Amniotic epithelial cell (primary cell): ENCODE data around the gene DLG1.
A peak's percentile ranks its signal among the peaks of the same experiment; 100 is the strongest.

Experiments
- DNase-seq: peaks from one replicate; pipeline ENCODE4 v3.0.0-alpha.2; 2010; ENCODE audit warnings: low read depth

DLG1 gene

DNA sequence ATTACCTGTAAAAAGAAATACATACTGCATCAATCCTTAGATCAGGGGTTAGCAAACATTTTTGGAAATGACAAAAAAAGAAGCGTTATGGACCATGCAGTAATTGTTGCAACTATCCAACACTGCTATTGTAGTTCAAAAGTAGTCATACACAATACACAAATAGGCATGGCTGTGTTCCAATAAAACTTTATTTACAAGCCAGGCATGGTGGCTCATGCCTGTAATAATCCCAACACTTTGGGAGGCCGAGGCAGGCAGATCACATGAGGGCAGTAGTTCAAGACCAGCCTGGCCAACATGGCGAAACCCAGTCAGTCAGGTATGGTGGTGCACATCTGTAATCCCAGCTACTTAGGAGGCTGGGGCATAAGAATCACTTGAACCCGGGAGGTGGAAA, 124.8 kb downstream of the DLG1 start:
- no peak for DNase-seq

DNA sequence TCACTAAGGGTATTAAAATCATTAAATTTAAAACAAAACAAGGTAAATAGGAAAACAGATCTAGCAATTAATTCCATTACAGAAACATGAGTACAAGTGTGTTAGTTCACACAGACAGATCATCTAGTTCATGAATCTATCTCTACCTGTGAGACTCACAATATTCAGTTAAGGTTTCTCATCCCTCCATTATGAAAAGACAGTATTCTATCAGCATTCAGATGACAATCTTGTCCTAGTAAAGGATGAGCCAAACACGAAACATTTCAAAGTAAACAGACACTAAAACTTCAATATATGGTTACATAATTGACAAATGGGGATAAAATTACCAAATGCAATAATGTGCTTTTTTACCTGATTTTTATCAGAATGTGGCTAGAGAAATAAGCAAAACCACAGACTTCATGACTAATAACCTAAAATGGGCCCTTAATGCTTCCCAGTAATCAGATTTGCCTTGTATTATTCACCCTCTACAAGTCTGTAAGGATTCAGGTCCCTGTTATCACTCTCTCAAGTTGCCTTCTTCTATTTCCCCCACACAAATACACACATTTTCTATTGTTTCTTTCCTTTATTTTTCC, 126.8 kb downstream of the DLG1 start:
- DNase-seq: peak; percentile 74

DNA sequence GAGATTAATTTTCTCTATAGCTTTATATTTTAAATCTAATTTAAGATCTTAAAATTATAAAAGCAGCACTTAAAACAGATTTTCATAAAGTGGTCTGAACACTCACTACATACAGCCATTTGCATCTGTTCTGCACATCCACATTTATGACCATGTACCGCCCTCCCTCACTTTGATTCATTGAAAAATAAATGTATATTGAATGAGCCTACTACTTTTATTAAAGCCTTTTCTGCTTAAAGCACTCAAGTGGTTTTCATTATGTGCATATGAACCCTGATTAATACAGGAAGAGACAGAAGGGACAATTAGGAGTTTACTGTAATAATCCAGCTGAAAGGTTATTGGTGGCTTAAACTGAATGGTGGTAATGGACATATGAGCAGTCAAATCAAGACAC, 129.4 kb downstream of the DLG1 start:
- no peak for DNase-seq

DNA sequence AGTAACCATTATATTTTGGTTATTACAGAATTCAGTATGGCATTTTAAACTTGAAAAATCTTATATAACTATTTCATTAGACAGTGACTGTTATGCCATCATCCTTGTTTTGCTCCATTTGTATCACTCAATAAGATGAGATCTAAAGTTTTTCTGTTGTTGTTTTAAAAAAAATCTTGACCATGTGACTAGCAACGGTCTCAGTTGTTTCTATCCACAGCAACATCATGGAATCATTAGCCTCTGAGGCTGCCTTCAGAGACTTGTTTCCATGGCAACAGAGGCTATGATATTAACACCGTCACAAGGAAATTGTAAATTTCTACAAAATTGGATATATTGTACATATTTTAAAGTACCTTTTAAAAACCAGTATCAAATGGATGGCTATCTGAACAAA, 129.8 kb downstream of the DLG1 start:
- peak; percentile 33 for DNase-seq

DNA sequence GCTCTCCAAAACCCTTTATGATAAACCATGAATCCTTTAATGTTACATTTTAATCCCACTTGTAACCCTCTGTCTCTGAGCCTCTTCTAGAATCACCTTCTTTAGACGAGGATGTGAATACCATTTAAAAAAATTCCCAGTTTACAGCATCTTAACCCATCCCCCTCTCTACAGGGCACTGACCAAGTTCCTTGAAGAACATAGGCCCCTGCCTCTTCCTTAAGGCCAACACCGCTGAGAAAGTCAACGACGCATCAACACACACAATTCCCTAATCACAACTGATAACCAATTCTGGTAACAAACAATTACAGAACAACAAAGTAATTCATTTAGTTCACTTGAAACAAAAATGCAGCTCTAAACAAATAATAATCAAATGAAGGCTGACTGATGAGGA, 130.3 kb downstream of the DLG1 start:
- no peak for DNase-seq

DNA sequence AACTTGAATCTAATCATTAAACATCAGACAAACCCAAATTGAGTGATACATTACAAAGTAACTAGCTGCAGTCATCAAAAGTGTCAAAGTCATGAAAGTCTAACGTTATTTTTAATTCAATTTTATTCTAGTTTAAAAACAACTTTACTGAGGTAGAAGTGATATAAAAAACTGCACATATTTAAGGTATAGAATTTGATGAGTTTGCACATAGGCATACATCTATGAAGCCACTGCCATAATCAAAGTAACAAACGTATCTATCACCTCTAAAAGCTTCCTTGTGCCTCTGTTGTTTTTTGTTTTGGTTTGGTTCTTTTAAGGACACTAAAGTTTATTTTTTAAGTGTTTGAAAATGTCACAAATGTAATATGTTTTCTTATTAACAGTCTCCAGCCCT, 130.9 kb downstream of the DLG1 start:
- DNase-seq: no peak

DNA sequence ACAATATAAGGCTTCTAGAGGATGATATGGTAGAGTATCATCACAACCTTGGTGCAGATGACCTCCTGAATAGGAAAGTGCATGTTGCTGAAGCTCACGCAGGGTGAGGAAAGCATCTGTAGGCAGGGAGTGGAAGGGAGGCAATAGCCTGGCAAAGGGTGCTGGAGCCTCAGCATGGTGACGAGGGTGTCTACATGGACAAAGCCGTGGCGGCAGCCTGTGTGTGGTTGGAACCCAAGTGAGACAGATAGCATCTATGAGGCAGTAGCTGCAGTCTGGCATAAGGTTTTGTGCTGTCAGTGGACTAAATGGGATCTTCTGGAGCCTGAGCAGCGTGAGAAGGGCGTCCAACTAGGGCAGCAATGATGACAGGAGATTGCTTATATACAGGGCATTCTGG, 132.5 kb downstream of the DLG1 start:
- DNase-seq: no peak

DNA sequence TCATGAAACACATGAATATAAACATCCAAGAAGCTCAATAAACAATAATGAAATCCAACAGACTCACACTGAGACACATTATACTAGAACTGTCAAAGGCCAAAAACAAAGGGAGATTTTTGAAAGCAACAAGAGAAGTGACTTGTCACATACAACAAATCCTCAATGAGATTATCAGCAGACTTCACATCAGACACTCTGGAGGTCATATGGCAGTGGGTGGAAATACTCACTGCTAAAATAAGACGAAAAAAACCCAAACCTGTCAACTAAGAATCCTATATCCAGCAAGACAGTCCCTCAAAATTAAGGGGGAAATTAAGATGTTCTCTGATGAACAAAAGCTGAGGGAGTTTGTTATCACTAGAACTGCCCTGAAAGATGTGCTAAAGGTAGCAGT, 143.4 kb downstream of the DLG1 start:
- DNase-seq: no peak

DNA sequence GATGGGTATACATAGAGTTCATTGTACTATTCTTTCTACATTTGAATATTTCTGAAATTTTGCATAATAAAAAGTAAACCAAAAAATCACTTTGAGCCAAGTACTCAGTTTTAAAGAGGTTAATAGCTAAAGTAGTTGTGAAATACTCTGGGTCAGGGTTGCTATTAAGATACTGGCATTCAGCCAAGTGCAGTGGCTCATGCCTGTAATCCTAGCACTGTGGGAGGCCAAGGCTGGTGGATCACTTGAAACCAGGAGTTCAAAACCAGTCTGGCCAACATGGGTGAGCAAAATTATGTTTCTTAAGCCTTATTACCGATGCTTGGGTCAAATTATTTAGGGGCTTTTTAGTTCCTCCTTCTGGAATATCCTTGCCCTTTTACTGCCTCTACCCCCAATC, 146.8 kb downstream of the DLG1 start:
- peak; percentile 88 for DNase-seq

DNA sequence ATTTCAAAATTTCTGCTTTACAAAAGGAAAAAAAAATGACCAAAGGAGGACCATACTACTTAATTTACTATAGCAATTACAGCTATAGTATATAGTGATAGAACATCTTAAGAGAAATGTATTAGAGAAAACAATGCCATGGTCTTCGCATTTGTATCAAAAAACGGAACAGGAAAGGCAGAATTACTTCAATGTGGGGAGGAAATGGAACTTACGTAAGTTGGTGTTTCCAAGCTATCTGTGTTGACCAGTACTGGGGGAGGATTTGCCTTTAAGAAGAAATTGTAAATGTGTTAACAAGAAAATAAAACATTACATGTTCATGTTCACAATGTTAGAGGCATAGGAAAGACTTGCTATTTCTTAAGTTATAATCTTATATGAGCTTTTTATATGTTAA, 148.9 kb downstream of the DLG1 start:
- DNase-seq: no peak

DNA sequence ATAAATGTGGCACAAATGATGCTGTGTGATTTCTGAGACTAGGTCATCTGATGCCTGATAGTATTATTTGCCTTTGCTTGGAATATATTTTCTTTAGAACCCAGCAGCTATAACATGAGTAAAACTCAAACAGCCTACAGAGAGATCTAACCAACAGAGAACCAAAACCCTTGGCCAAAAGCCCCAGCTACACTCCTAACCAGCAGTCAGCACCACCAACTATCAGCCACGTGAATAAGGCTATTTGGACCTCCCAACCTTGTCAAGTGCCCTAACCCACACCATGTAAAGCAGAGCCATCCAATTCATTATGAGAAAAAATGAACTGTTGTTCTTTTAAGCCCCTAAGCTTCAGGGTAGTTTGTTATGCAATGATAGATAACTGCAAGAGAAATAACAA, 154.2 kb downstream of the DLG1 start:
- DNase-seq: peak; percentile 25

DNA sequence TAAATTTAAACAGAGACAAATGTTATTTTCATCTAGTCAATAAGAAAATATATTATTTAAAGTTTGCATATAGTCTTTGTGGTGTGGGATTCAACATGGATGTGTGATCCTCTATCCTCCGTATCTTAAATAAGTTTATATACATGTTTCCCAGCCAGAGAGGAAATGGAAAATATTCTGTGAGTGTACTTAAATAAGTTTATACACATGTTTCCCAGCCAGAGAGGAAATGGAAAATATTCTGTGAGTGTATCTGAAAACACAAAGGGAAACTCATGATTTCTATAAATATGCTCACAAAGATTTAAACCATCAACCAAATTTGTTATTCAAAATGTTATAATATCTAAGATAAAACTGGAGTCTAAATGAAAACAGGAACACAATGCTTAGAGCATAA, 158.8 kb downstream of the DLG1 start:
- no peak for DNase-seq

DNA sequence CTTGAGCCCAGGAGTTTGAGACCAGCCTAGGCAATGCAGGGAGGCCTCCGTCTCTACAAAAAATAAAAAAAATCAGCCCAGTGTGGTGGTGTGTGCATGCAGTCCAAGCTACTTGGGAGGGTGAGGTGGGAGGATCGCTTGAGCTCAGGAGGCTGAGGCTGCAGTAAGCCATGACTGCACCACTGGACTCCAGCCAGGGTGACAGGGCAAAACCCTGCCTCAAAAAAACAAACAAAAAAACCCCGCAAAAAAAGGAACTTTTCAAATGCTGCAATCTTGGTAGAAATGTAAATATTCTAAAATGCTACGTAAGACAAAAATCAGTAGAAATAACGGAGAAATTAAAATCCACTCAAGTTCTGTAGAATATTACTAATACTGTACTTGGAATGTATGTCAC, 160.7 kb downstream of the DLG1 start:
- no peak for DNase-seq

DNA sequence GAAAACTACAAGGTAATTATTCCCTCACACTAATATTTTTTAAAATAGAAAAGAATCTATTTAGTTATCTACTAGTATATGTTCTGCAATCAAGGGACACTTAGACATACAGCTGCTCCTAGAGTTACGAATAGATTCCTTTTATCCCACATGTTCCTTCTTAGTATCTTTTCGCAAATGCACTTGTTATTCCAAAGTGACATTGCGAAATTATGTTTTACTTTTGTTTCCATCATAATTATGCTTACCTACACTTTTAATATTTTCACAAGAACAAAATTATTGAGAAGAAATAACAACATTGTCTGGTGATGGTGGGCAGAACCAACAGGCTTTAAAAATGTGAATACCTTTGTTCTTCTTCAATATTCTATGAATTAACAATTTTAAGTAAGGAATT, 161.7 kb downstream of the DLG1 start:
- DNase-seq: no peak

DNA sequence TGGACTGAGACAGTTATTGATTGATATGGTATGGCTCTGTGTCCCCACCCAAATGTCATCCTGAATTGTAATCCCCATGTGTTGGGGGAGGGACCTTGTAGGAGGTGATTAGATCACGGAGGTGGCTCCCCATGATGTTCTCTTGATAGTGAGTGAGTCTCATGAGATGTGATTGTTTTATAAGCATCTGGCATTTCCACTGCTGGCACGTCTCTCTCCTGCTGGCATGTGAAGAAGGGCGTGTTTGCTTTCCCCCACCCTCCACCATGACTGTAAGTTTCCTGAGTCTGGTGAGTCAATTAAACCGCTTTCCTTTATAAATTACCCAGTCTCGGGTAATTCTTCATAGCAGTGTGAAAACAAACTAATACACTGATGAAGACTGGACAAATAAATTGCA, 163.2 kb downstream of the DLG1 start:
- no peak for DNase-seq

DNA sequence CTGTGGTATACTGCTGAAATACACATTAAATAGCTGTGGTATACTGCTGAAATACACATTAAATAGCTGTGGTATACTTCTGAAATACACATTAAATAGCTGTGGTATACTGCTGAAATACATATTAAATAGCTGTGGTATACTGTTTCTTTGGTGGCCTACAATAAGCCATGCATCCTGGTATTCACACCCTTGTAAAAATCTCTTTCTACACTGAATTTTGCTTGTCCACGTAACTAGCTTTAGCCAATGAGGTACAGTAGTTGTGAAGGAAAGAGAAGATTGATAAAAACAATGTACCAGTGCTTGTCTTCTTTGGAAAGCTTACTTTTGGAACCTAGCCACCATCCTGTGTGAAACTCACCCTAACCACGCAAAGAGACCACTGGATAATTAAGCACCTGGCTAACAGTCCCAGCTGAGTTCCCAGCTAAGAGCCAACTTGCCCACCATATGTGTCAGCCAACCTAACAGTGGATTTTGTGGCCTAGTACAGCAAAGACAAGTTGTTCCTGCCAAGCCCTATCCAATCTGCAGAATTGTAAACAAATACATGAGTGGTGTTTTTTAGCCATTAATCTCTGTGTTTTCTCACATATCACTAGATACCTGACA, 165.4 kb downstream of the DLG1 start:
- DNase-seq: peak; percentile 70

DNA sequence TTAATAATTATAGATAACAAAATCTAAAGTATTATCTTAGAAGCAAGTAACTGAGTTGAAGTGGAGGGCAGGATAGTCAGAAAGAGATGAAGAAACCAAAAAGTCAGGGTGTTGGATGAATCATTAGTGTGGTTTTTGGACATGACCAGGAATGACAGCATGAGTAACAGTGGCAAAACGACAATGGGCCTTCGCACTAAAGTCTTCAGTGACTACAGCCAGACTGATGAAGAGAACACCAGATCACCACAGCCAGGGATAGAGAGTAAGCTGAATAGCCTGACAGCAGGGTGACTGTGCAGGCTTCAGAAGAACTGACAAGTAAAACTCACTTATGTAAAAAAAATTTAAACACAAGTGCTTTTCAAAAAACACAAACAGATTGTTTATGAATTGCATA, 172.8 kb downstream of the DLG1 start:
- peak; percentile 67 for DNase-seq

DNA sequence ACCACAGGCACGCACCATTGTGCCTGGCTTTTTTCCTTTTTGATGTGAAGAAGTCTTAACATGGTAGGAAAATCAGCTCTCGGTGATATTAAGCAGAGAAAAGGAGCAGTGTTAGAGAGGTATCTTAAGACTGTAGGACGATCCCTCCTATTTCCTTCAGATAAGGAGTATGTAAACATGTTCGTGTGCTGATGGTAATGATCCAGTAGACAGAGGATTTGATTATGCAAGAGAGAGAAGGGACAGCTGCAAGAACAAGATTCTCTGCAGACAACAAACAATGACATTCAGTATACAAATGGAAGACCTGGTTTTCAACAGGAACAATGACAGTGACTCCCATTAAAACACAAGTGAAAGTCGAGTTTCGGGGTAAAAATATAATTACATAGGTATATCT, 173.7 kb downstream of the DLG1 start:
- peak; percentile 71 for DNase-seq

DNA sequence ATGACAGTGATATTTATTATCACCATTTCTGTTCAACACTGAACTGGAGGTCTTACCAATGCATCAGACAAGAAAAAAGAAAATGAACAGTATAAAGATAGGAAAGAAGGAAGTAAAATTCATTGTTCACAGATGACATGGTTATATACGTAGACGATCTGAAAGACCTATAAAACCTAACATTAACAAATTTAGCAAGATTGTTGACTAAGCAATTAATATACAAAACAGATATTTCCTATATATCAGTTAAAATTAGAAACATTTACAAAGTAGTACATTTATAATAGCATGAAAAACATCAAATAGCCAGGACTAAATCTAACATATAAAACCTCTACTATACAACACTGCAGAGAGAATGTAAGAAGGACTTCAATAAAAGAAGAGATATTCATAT, 176.0 kb downstream of the DLG1 start:
- DNase-seq: no peak

DNA sequence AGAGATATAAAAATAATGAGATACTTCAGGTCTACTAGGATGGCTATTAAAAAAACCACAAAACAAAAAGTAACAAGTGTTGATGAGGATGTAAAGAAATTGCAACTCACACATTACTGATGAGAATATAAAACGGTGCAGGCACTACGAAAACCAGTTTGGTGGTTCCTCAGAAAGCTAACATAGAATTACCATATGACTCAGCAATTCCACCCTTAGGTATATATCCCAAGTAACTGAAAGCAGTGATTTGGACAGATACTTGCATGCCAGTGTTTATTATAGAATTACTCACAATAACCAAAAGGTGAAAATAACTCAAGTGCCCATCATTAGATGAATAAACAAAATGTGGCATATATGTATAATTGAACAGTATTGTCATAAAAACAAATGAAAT, 181.3 kb downstream of the DLG1 start:
- no peak for DNase-seq

DNA sequence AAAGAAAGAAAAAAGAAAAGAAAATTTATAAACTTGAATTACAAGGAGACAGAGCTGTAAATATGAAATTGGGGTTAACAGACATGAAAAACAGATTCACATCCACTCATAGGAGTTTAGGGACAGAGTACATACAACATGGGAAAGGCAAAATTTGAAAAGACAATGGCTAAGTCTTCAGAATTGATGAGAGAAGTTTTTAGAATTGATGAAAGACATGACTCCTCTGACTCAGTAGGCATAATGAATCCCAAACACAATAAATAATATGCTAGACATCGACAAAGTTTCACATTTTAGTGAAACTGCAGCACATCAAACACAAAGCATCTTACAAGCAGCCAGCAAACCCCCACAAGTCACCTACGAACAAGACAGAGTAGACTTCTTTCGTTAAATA, 184.4 kb downstream of the DLG1 start:
- no peak for DNase-seq

DNA sequence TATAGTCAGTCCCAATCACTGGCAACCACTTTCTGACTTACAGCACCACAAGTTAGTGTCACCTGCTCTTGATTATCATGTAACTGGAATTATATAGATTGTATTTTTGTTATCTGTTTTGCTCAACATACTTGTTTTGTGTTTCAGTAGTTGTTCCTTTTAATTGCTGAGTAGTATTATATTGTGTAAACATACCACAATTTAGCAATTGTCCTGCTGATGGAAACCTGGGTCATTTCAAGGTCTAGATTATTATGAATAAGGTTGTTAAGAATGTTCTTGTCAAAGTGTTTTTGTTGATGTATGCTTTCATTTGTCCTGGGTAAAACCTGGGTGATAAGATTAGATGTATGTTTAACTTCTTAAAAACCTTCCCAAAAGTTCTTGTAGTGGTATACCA, 186.7 kb downstream of the DLG1 start:
- peak; percentile 77 for DNase-seq

DNA sequence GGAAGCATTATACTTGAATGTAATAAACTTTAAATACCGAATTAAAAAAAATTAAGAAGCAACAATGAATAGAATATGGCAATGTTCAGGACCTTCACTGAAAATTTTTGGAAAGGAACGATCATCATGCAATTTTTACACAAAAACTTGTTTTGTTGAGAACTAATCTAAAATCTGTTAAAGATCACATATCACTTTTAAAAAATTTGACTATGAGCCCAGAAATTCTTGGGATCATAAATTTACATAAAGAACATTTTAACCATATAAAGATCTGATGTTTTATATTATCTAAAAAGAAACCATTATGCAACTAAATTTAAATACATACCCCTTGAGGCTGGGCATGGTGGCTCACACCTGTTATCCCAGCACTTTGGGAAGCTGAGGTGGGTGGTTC, 192.6 kb downstream of the DLG1 start:
- no peak for DNase-seq

DNA sequence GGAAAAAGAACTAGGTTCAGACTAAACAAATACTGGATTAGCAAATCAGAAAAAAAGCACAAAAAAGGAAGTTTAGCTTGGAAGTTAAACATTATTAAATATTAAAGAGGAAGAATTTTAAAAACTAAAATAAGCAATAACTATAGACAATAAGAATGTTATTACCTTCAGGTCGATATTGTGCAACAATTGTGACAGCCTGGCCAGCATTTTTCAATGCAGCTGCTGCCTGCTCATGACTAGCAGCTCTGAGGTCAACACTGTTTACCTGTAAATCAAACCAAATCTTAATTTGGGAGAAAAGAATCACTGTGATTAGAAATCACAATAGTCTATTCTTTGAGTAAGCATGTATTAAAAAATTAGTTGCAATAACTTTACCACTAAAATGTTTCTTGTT, 193.7 kb downstream of the DLG1 start:
- no peak for DNase-seq

DNA sequence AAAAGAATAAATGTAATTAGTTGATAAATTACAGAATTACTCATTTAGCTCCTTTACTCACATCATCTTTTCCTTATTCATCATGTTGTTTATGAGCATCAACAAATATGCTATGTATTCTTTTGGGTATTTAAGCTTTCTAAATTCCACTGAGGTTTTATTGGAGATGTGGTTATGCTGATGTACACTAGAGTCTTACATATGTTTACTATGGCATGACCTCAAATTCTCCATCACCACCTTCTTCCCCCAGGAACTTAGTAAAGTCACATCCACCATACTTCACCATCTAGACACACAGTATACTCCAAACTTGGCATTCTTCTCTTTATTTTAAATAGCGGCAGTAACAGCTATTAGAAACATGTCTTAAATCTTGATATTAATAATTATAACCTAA, 194.6 kb downstream of the DLG1 start:
- peak; percentile 31 for DNase-seq
